Measurements from ENCODE around the gene CLC. TPM values are rescaled to one million over a fixed set of nuclear protein-coding genes. Genes with fewer than 3 reads are reported as not detected.
A peak's percentile ranks its signal among the peaks of the same experiment; 100 is the strongest.
"Not testable (repeated sequence)": the region's sequence is repeated elsewhere in the genome, so short reads cannot be mapped to it uniquely, and the experiment has no call there.

The CLC gene
- total RNA-seq, 2 donors from 2014 or later, result not detected

GRCh38 chr19:39768786-39769185 is 31.0 kb upstream of the CLC start:
- DNase-seq, result no peak
- WGBS, 2 experiments (ENCODE audit: insufficient coverage in 1 of 2, insufficient read length in 1 of 2), result 63 to 71% methylated on average over 4 of the region's 4 CpGs
- Histone ChIP-seq H3K4me1 (ENCODE audit: control insufficient read depth, insufficient read depth, low read length) (no peaks in the 10 kb centered on the region), H3K36me3 (ENCODE audit: control insufficient read depth, insufficient read depth, low read length) (no peaks in the 10 kb centered on the region), H3K4me3 (ENCODE audit: low read length) (no peak overlapping the region), H3K27ac (ENCODE audit: low read depth, low read length) (no peak overlapping the region), H3K9ac (ENCODE audit: extremely low read depth, low read length, poor library complexity, severe bottlenecking) (no peak overlapping the region), H3K27me3 (ENCODE audit: control insufficient read depth, insufficient read depth, low read length, poor library complexity, severe bottlenecking) (no peaks in the 10 kb centered on the region), H3K9me3 (ENCODE audit: control insufficient read depth, low read length) (peaks cover 3% of the 10 kb centered on the region)
- peaks cover 3% of the 10 kb centered on the region for H3K9me3 Mint-ChIP-seq
- no peak overlapping the region for H3K27ac Mint-ChIP-seq
- H3K4me3 Mint-ChIP-seq, result no peak overlapping the region
- peaks cover 7% of the 10 kb centered on the region for H3K4me1 Mint-ChIP-seq
- H3K27me3 Mint-ChIP-seq (ENCODE audit: insufficient read depth), result no peaks in the 10 kb centered on the region
- TF ChIP-seq, protein P1, sequence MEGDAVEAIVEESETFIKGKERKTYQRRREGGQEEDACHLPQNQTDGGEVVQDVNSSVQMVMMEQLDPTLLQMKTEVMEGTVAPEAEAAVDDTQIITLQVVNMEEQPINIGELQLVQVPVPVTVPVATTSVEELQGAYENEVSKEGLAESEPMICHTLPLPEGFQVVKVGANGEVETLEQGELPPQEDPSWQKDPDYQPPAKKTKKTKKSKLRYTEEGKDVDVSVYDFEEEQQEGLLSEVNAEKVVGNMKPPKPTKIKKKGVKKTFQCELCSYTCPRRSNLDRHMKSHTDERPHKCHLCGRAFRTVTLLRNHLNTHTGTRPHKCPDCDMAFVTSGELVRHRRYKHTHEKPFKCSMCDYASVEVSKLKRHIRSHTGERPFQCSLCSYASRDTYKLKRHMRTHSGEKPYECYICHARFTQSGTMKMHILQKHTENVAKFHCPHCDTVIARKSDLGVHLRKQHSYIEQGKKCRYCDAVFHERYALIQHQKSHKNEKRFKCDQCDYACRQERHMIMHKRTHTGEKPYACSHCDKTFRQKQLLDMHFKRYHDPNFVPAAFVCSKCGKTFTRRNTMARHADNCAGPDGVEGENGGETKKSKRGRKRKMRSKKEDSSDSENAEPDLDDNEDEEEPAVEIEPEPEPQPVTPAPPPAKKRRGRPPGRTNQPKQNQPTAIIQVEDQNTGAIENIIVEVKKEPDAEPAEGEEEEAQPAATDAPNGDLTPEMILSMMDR (conservative IDR thresholded peaks at IDR 0.05), result no peak
- no peaks in the 10 kb centered on the region for H3K36me3 Mint-ChIP-seq (ENCODE audit: low read depth)

DNA sequence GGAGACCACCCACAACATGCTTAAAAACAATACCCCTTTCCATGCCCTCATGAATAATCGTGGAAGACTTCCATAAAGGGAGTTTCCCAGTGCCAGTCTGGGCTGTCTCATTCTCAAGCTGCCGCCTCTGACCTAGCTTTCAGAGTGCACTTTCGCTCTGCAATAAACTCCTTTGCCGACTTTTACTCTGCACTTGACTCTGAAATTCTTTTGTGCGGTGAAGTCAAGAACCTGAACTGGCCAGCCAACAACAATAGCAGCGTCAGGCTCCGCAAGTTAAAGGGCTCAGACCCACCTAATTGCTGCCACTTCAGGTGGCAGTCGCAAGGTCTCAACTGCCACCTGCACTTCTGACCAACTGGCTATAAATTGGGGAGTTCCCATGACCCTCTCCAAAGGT is 30.5 kb upstream of the CLC start:
- Histone ChIP-seq H3K4me3 (ENCODE audit: low read length) (no peak overlapping the region), H3K27ac (ENCODE audit: low read depth, low read length) (no peak overlapping the region), H3K9ac (ENCODE audit: extremely low read depth, low read length, poor library complexity, severe bottlenecking) (no peak overlapping the region), H3K9me3 (ENCODE audit: control insufficient read depth, low read length) (peaks cover 3% of the 10 kb centered on the region), H3K36me3 (ENCODE audit: control insufficient read depth, insufficient read depth, low read length) (no peaks in the 10 kb centered on the region), H3K27me3 (ENCODE audit: control insufficient read depth, insufficient read depth, low read length, poor library complexity, severe bottlenecking) (no peaks in the 10 kb centered on the region), H3K4me1 (ENCODE audit: control insufficient read depth, insufficient read depth, low read length) (no peaks in the 10 kb centered on the region)
- no peak for DNase-seq
- no peak overlapping the region for H3K4me3 Mint-ChIP-seq
- H3K27ac Mint-ChIP-seq, result no peak overlapping the region
- H3K4me1 Mint-ChIP-seq, result peaks cover 7% of the 10 kb centered on the region
- no peaks in the 10 kb centered on the region for H3K36me3 Mint-ChIP-seq (ENCODE audit: low read depth)
- TF ChIP-seq, protein P1 (conservative IDR thresholded peaks at IDR 0.05), result no peak
- H3K27me3 Mint-ChIP-seq (ENCODE audit: insufficient read depth), result no peaks in the 10 kb centered on the region
- peaks cover 3% of the 10 kb centered on the region for H3K9me3 Mint-ChIP-seq
- 86 to 91% methylated on average over 6 to 8 of the region's 8 CpGs for WGBS, 2 experiments (ENCODE audit: insufficient coverage in 1 of 2, insufficient read length in 1 of 2)

GRCh38 chr19:39765091-39766076 is 27.6 kb upstream of the CLC start:
- Histone ChIP-seq H3K4me3 (ENCODE audit: low read length) (no peak overlapping the region), H3K27me3 (ENCODE audit: control insufficient read depth, insufficient read depth, low read length, poor library complexity, severe bottlenecking) (no peaks in the 10 kb centered on the region), H3K27ac (ENCODE audit: low read depth, low read length) (no peak overlapping the region), H3K36me3 (ENCODE audit: control insufficient read depth, insufficient read depth, low read length) (no peaks in the 10 kb centered on the region), H3K9ac (ENCODE audit: extremely low read depth, low read length, poor library complexity, severe bottlenecking) (no peak overlapping the region), H3K4me1 (ENCODE audit: control insufficient read depth, insufficient read depth, low read length) (no peaks in the 10 kb centered on the region), H3K9me3 (ENCODE audit: control insufficient read depth, low read length) (peaks cover 3% of the 10 kb centered on the region)
- H3K36me3 Mint-ChIP-seq (ENCODE audit: low read depth), result no peaks in the 10 kb centered on the region
- DNase-seq, result peak; percentile 85
- TF ChIP-seq, protein P1 (conservative IDR thresholded peaks at IDR 0.05), result peak; percentile 93
- no peaks in the 10 kb centered on the region for H3K4me1 Mint-ChIP-seq
- no peaks in the 10 kb centered on the region for H3K27me3 Mint-ChIP-seq (ENCODE audit: insufficient read depth)
- 55 to 73% methylated on average over 10 to 15 of the region's 16 CpGs for WGBS, 2 experiments (ENCODE audit: insufficient coverage in 1 of 2, insufficient read length in 1 of 2)
- peaks cover 3% of the 10 kb centered on the region for H3K9me3 Mint-ChIP-seq
- H3K27ac Mint-ChIP-seq, result no peak overlapping the region
- no peak overlapping the region for H3K4me3 Mint-ChIP-seq

DNA sequence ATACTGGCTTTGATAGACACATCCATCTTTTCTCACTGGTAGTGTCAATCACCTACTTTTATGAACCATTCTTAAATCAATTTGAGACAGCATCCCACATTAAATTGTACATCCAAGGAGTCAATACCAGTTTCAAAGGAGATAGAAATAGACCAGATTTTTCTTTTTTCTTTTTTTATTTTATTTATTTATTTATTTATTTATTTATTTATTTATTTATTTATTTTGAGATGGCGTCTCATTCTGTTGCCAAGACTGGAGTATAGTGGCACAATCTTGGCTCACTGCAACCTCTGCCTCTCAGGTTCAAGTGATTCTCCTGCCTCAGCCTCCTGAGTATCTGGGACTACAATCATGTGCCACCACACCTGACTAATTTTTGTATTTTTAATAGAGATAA is 24.0 kb upstream of the CLC start:
- WGBS, 2 experiments (ENCODE audit: insufficient coverage in 1 of 2, insufficient read length in 1 of 2), result 95% methylated on average over 1 of the region's 1 CpG; no CpG with 5 or more reads in 1 of the 2 experiments
- not testable (repeated sequence) for H3K9me3 ChIP-seq (ENCODE audit: control insufficient read depth, low read length); H3K27ac Mint-ChIP-seq; H3K4me1 ChIP-seq (ENCODE audit: control insufficient read depth, insufficient read depth, low read length); H3K4me1 Mint-ChIP-seq; H3K9me3 Mint-ChIP-seq; H3K27me3 Mint-ChIP-seq (ENCODE audit: insufficient read depth); H3K36me3 ChIP-seq (ENCODE audit: control insufficient read depth, insufficient read depth, low read length); H3K4me3 ChIP-seq (ENCODE audit: low read length); H3K27ac ChIP-seq (ENCODE audit: low read depth, low read length); H3K9ac ChIP-seq (ENCODE audit: extremely low read depth, low read length, poor library complexity, severe bottlenecking); H3K36me3 Mint-ChIP-seq (ENCODE audit: low read depth); H3K4me3 Mint-ChIP-seq; DNase-seq
- peaks cover 32% of the 10 kb centered on the region for H3K27me3 ChIP-seq (ENCODE audit: control insufficient read depth, insufficient read depth, low read length, poor library complexity, severe bottlenecking)
